ENCODE data around the gene CYP26B1.

CYP26B1 gene

DNA sequence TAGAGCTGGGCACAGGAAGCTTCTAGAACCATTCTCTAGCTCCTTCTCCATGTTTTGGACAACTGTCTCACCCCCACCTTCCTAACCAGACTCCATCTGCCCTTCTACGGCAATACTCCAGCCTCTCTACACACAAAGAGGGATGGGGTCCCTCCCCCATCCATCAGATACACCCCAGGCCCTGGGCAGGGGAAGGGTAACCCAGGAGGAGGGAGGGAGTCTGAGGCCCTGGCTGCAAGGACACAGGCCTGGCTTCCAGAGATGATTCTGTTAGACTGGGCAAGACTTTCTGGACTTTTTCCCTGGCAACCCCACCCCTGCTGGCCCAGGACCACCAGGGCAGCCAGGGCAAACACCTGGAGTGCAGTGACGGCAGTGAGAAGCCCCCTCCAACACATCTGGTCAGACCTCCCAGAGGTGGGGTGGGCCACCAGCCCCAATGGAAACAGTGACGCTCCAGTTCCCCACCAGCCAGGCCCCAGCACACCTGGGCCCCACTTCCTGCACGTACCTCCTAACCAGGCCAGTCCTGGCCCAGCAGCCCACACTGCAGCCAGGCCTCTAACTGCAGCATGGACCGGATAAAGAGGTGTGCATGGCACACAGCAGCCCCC is 6.5 kb downstream of the CYP26B1 start:
- no peak for DNase-seq (ENCODE audit: low read depth in 2 of 2)

DNA sequence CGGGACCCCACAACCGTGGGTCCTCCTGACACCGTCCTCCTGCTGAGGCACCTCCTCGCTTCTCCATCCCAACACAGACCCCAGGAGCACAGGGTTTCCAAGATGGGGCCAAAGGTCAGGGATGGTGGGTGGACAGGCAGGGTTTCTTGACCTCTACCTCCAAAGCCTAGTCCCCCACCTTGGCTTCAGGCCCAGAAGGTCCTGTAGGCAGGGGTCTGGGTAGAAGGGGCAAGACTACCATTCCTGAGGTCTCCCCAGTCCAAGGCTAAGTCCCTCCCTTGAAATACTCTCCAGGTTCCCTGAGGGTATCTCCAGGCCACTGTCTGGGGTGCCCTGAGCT is 7.1 kb downstream of the CYP26B1 start:
- no peak for DNase-seq (ENCODE audit: low read depth in 2 of 2)

DNA sequence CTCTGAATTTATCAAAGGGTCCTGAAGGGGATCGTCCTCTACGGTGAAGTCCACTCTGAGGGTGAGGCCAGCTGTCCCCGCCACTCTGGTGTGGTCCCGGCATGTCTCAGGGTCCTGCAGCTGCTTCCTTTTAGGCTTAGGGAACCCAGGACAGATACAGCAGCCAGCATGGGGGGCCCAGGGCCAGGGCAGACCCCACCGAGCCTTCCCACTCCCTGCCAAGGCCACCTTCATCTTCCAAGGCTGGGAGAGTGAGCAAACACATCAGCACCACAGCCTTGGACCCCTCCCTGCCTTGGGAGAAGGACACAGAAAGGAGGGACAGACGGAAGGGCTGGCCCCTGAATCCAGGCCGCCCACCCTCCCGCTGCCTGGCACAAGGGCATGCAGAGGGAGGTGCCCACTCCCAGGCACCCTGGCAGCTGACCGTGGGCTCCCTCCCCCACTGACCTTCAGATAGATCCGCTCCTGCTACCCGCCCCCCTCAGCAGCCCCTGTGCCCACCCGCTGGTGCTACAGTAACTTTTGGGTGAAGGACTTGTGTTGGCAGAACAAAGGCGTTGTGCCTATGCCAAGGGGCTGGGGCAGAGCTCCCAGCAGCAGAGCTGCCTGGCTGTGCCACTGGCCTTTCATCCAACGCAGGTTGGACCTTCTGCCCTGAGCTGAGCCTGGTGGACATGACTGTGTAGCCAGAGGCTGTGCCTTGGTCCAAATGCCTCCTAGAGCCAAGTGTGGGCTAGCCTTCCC is 7.6 kb downstream of the CYP26B1 start:
- DNase-seq (ENCODE audit: low read depth in 2 of 2) = no peak

DNA sequence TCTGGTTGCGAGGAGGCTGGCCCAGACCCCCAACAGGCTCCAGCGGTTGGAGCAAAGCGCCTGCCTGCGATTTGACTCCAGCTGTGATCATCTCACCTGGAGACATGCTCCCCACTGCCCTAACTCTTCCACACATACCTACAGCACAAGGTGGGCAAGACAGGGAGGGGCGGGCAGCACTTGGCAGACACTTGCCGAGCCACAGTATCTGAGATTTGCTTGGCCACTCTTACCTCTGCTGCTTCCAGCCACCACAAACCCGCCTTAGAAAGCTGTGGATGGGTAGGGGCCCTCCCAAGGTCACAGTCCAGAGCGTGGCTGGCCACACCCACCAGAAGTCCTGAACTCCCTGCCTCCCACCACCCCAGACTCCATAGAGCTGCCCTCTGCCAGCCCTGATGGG is 8.2 kb downstream of the CYP26B1 start:
- no peak for DNase-seq (ENCODE audit: low read depth in 2 of 2)

DNA sequence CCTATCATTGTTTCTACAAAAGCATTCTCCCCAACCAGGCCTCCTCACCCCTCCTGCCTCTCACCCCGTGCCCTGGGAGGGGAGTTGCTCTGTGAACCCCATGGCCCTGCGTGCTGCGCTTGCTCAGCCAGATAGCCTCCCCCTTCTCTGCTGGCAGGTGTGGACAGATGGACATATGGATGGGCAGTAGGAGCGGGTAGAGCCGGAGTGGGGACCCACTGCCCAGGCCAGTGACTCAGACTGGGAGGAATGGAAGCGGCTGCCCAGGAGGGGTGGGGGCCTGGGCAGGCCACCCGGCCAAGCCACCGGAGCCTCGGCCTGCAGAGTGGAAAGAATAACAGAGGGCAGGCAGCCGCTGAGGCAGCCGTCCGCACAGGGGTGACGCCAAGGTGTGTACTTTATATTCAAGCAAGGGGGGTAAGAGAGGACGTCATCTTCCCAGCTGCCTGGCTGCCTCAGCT is 8.7 kb downstream of the CYP26B1 start:
- no peak for DNase-seq (ENCODE audit: low read depth in 2 of 2)

DNA sequence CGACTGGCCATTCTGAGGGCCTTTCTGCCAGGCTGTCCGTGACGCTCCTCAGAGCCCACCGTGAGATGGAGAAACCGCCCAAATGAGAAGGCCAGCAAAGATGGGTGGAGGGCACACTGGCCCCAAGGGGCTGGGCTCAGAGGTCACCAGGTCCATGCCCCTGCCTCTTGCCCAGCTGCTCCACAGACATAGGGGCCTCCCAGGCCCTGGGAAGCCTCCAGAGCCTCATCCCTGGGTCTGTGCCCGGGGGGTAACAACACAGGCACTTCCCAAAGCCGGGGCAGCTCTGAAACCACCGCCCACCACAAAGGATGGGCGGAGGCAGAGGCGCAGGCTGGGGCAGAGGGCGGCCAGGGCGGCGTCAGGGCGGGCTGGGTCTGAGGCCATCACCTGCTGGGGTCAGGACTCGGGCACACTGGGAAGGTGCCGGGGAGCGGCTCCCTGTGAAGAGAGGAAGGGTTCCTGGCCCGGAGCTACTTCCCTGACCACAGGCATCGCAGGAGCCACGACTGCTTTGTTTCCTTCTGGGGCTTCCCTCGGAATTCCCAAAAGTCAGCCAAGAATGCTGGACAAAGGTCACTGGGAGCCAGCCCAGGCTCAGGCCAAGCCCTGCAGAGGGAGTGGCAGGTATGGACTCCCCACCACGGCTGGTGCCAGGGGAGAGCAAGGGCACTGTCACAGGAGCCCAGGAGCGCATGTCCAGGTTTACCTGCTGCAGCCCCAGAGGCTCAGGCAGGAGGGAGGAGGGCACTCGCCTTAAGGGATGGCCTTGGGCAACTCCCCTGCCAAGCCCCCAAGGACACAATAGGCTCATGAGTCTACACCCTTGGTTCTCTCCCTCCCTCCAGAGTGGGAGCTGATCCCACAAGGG is 9.4 kb downstream of the CYP26B1 start:
- DNase-seq (ENCODE audit: low read depth in 2 of 2) = no peak

DNA sequence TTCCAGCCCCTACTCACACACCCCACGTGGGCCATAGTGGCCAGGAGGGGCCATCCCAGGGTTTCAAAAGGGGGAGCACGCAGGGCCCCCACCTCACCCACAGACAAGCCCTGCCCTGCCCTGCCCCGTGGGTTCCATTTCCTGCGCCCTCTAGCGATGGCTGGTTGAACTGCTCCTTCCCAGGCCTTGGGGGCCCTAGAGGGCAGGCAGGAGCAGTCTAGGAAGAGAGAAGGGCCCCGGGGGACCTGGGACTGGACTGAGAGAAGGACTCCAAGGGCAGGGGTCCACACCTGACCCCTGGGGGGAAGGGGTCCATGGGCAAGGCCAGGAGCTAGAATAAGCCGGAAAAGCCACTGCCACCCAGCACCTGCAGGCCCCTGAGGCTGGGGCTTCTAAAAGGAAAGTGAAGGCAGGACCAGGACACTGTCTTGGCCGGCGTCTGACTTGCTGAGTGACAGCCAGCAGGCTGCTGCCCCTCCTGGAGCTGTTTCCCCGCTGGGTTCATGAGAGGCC is 10.1 kb downstream of the CYP26B1 start:
- peak; percentile 22 to 38 for DNase-seq (ENCODE audit: low read depth in 2 of 2)

DNA sequence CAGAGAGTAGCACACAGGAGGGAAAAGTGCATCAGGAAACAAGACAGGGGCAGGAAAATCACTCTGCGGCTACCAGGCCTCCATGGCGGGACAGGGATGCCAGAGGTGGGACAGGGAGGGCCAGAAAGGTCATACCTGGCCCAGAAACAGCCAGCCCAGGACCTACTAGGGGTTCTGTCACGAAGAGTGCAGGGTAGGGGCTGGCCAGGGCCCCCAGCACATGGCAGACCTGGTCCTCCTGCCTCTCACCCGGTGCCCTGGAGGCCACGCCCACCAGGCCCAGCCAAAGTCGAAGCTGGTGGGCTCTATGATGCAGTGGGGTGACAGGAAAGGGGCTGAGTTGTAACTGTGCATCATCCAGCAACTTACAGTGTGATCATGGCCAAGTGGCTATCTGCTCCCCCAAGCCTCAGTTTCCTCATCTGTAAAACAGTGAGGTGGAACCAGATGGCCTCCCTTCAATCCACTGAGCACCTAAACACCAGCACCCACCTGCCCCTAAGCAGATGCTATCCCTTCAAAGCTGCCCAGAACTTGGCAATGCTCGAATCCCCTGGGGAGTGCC is 10.6 kb downstream of the CYP26B1 start:
- DNase-seq (ENCODE audit: low read depth in 2 of 2) = no peak

DNA sequence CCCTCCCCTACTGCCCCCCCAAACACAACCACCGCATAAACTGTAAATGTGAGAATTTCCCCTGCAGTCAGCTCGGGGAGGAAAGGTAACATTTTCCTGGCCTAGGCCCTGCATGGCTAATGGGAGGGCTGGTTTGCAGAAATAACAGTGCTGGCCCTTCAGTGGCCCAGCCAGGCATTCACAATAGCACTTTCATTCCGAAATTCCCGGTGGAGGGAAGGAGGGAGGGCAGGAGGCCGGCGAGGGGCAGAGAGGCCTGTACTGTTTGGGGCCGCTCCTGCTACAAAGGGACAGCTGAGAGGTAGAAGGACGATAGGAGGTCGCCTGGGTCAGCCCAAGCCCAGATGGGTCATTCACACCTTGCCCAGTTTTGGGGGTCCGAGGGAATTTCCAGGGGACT is 11.3 kb downstream of the CYP26B1 start:
- no peak for DNase-seq (ENCODE audit: low read depth in 2 of 2)

DNA sequence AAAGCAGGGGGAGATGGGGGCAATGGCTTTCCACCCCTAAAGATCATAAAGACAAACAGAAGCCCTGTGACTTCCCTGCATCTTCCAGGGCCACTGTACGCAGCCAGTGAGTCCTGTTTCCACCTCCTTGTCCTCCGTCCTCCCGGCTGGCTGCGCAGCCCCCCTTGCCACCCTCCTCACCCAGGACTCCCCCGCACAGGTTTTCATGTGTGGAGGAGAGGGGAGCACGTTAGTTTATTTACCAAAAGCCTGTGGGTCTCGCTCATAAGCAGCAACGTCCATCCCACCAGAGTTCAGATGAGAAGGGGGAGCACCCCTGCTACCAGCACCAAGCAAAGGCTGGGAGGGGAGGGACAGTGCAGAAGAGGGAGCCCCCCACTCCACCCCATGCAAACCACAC is 11.7 kb downstream of the CYP26B1 start:
- DNase-seq (ENCODE audit: low read depth in 2 of 2) = no peak

DNA sequence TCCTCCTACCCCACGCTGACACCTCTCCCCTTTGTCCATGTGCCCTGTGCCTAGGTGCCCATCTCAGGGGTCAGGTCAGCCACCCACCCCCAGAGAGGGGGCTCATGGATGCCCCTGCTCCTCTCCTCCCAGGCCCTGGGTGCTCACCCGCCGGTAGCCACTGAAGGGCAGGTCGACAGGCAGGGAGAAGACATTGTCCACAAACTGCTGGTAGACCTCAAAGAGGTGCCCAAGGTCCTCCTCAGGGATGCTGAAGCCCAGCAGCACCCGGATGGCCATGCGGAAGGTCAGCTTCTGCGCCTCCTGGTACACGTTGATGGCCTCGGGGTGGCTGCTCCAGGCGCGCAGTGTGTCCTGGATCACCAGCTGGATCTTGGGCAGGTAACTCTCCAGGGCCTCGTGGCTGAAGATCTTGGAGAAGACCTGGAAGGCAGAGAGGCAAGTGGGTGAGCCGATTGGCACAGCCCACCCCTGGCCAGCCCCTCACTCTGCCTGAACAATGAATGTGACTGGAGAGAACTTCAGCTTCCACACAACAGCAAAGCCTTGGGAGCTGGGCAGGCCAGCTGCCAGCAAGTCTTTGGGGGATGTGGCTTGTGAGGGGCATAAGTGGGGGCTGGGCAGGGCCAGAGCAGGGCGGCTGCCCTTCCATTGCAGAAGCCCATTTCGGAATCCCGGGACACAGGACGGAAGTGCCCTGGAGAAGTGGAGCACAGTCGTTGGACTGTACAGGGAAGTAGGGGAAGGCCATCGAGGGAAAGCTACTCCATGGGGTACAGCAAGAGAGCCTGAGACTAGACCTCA is 12.5 kb downstream of the CYP26B1 start:
- no peak for DNase-seq (ENCODE audit: low read depth in 2 of 2)

DNA sequence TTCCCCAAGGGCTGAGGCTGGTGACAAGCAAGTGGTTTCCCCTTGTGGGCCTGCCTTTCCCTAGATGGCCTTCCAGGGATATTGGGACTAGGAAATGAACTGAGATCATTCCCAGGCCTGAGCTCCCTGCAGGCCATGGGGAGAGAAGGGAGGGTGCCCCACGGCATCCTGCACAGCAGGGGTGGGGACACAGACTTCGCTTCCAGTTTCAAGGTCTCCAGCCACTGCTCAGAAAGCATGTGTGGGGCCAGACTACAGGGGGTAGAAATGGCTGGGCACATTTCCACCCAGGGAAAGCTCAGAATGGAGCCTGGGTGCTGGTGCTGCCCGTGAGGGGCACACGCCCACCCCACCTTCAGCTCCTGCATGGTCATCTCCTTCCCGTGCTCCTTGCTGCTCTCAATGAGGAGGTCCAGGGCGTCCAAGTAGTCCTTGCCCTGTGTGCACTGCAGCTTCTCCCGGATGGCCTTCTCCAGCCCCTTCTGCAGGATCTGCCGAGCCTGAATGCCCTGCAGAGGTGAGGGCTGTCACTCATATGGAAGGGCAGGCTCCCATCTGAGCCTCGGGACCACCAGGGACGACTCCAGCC is 13.2 kb downstream of the CYP26B1 start:
- no peak for DNase-seq (ENCODE audit: low read depth in 2 of 2)

DNA sequence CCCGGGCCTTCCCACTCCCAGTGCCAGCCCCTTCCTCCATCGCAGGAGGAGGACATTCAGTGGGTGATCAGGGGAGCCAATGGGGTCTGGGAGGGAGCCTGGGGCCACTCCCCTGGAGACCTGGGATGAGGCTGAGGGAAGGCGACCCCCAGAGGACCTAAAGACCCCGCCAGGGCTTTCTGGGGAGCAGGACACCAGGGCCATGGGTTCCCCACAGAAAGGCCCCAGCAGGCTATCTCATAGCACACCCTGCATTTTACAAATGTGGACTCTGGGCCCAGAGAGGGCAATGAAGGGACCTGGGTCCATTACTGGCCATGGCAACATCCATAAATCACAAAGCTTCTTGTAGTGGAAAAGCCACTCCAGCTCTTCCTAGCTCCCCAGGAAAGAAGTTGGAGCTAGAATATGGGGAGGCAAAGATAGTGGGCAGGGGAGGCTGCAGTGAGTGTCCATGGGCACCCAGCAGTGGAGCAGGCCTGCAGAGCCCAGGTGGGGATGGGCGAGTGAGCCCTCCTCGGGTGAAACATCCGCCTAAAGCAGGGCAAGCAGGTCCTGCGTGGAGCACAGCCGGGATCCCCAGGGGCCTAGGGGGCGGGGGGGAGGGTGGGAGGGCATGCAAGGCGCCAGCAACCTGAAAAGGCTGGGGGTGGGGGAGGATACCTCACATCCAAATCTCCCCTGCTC is 13.8 kb downstream of the CYP26B1 start:
- no peak for DNase-seq (ENCODE audit: low read depth in 2 of 2)

DNA sequence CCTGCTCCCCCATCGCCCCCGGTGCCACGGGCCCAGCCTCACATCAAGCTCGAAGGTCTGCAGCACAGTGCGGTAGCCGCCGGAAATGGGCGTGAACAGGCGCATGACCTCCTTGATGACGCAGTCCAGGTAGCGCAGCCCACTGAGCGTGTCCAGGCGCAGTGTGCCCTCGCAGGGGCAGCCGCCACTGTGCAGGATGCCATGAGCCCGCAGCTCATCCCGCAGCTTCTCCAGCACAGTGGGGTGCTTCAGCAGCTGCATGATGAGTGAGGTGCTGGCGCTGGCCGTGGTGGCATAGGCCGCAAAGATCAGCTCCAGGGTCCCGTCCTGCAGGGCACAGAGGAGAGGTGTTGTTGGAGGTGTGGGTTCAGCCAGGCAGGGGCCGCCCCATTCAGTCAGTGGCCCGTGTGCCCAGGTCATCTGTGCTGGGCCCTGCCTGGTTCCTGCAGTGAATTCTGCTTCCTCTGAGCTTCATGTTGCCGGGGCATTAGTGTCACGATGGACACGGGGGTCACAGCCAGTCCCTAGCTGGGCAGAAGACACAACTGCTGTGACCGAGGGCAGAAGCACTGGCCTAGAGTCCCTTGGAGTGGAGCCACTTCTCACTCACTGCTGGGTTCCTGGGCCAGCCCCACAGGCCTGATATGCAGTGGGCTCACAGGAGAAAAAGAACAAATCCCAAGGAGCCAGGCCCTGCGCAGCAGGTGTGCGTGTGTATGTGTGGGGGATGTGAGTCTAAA is 14.5 kb downstream of the CYP26B1 start:
- no peak for DNase-seq (ENCODE audit: low read depth in 2 of 2)

DNA sequence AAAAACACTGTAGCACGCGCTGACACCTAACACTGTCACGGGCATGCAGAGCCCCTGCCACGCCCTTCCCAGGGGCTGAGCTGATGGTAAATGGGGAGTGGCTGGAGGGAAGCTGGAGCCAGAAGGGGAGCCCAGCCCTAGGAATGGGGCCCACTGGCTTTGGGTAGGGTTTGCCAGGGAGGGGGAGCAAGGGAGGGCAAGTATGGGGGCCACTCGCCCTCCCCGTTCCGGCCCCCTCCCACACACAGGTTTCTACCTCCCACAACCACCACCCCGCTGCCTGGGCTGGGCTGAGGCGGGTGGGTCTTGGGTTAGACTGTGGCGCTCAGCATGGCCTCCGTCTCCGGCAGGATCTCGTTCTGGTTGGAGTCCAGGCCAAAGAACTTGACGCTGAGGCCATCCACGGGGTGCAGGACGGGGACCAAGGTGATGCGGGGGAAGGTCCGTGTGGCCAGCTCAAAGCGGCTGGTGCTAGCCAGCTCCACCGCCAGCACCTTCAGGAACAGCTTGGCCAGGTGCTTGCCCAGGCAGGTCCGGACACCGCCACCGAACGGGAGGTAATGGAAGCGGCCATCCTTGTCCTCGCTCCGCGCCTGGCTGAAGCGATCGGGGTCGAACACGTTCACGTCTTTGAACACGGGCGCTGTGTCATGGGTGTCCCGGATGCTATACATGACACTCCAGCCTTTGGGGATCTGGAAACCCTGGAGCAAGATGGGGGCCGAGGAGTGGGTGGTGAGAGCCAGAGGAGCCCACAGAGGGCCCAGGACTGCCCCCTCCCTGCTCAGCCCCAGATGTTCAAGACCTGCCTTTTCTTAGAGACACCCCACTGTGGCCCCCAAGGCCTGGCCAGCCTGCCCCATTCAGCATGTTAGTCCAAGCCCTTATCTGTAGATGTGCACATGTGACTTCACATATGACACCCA is 15.5 kb downstream of the CYP26B1 start:
- no peak for DNase-seq (ENCODE audit: low read depth in 2 of 2)

DNA sequence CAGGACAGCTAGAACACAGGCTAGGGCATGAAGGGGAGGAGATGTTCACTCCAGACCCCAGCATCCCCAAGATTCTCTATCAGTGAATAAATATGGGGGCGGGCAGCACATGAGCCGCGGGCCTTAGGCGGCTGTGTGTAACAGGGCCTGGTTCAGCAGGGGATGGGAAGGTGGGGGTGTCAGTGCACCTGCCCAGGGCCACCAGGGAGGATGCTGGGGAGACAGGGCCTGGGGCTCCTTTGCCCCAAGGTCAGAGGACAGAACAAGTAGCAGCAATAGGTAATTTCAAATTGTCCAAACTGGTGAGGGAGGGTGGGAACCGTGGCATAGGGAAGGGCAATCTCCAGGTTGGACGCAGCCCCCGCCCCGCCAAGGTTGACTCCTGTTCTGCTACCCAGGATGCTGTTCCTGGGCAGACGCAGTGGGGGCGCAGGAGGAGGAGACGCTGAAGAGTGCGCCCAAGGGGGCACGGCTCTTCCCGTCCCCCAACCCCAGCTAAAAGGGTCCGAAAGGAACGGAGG is 16.2 kb downstream of the CYP26B1 start:
- no peak for DNase-seq (ENCODE audit: low read depth in 2 of 2)

DNA sequence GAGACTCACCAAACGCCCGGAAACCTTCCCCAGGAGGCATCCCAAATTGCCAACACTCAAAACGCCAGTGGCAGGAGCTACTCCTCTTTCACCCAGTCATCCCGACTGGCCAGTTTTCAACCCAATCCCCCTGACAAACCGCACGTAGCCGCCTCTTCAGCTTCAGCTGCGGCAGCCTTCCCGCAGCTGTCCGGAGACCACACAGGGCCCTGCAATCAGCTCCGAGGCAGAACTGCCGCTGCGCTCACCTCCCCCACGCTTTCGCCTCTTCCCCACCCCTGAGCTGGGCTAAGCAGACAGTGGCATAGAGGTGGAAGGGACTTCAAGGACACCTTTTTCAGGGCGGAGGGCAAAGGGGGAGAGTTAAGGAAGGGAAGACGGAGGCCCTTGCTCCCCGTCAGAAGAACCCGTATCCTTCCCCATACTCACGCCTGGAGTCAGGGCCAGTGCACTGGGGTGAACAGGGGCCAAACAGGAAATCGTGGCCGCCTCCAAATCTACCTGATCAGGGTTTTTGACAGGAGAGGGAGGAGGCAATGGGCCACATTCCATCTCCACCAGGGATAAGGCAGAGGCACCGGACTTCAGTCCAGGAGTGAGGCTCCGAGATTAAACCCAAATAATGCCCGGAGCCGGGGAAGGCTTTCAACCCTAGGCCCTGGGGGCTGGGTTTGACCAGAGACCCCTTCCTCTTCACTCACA is 16.9 kb downstream of the CYP26B1 start:
- DNase-seq (ENCODE audit: low read depth in 2 of 2) = no peak

Measured in stimulated activated CD8-positive, alpha-beta memory T cell treated with anti-CD3 and anti-CD28 coated beads, Interleukin-2, amount 100 ng/mL, for 1 hour (primary cell).